Adrenal gland (tissue), 12 donors: ENCODE measurements around the gene GAK. TPM values are rescaled to one million over a fixed set of nuclear protein-coding genes. Genes with fewer than 3 reads are reported as not detected.

Experiments used
- DNase-seq, 7 donors: peaks; one replicate each; pipeline ENCODE4 v3.0.0-alpha.2; 2019 to 2020
- H3K27ac ChIP-seq, 5 donors: fragments of 200-600 bp; sonication (generic) in 4 of 5; 1 replicate in 3 of 5; 2 replicates in 2 of 5; pipeline versions ENCODE4 v1.5.1 to v1.8.0; 2016 to 2020; ENCODE audit warnings: mild to moderate bottlenecking in 1 of 5
- H3K27me3 ChIP-seq: fragments of 200-600 bp; 2 replicates; pipeline ENCODE4 v1.8.0; 2021
- H3K36me3 ChIP-seq, 2 donors: fragments of 200-600 bp; replicated peaks in 1 of 2; 1 replicate in 1 of 2; 2 replicates in 1 of 2; pipeline versions ENCODE4 v1.5.1 to v1.8.0; 2018 to 2022
- H3K4me1 ChIP-seq, 2 donors: fragments of 200-600 bp; replicated peaks in 1 of 2; 1 replicate in 1 of 2; 2 replicates in 1 of 2; pipeline versions ENCODE4 v1.5.1 to v1.8.0; 2018 to 2021
- H3K4me3 ChIP-seq, 4 donors: fragments of 200-600 bp; sonication (generic) in 3 of 4; one replicate each; pipeline ENCODE4 v1.5.1; 2016 to 2018
- H3K9me3 ChIP-seq, 3 donors: fragments of 200-600 bp; sonication (generic) in 1 of 3; replicated peaks in 1 of 3; 1 replicate in 2 of 3; 2 replicates in 1 of 3; pipeline versions ENCODE4 v1.5.1 to v1.8.0; 2016 to 2021
- CTCF ChIP-seq, 6 experiments: fragments of 450-650 bp in 4 of 6; fragments of 200-600 bp in 2 of 6; sonication (generic) in 1 of 6; IDR thresholded peaks; 1 replicate in 5 of 6; 2 replicates in 1 of 6; pipeline versions ENCODE4 v1.5.1 to v1.8.0; 2016 to 2021; ENCODE audit warnings: antibody characterized with exemption in 6 of 6, mild to moderate bottlenecking in 2 of 6, moderate library complexity in 1 of 6
- POLR2A ChIP-seq, 2 donors: fragments of 450-650 bp; IDR thresholded peaks; one replicate each; pipeline ENCODE4 v1.6.1; 2017; ENCODE audit warnings: antibody characterized with exemption in 2 of 2, mild to moderate bottlenecking in 2 of 2, moderate library complexity in 1 of 2
- WGBS, 4 donors: extraction: QIAGEN DNeasy Blood & Tissue Kit in 2 of 4; methylation state at CpG; one replicate each; pipeline versions ENCODE4 v1.1.5 to v1.1.7; 2013 to 2017; 5-methylcytosine and 5-hydroxymethylcytosine counted together
- intact Hi-C, 2 donors: fragments of 100-400 bp; cut with DNase I; formaldehyde crosslinking; loops; one replicate each; pipeline versions ENCODE4 v1.14.1 to v1.15.0; 2022 to 2023
- polyA plus RNA-seq, 3 donors: library from polyadenylated mRNA; stranded (reverse); fragments of 200-250 nt in 2 of 3; fragments of 350-450 nt in 1 of 3; fragmentation: Illumina TruSeq in 1 of 3; extraction: RNeasy Lipid Tissue Mini Kit (QIAGEN cat#74804) in 1 of 3; gene quantifications; one replicate each; pipeline ENCODE4 v1.2.3, GENCODE V29; 2013 to 2014
- total RNA-seq, 9 donors: library from RNA; depleted of rRNA in 4 of 9; stranded (reverse); fragments of >200 nt in 4 of 9; fragments of 120-200 nt in 1 of 9; fragmentation: NEBNext Ultra II Directional in 1 of 9; extraction: Animal tissue kit (Norgen Biotek cat#: 25700) in 1 of 9; gene quantifications; one replicate each; pipeline versions ENCODE4 v1.1.0 to v1.2.4, GENCODE V29; 2013 to 2023
- donor health status: healthy with polysubstance abuse.
- donor health status: Bipolar disorder and iron deficiency.
- donor health status: DM: yes; HTN: yes; CAD: no.
- donor health status: DM: no; HTN: no; CAD: no.
- donor health status: DM: no; HTN: no; CAD: no.
- donor health status: DM: yes; HTN: yes; CAD: no.

Gene GAK
- total and polyA plus RNA-seq, 12 donors, result 39.0 to 381 (median 132) TPM

- intact Hi-C loops, result no loop called here
- WGBS, 4 donors, result 31 to 53% (median 47%) methylated on average over 2 to 18 of the region's 18 CpGs
Measured at GRCh38 chr4:850323-850945, 81.7 kb downstream of the GAK start.

GRCh38 chr4:849478-850175 is 82.5 kb downstream of the GAK start:
- intact Hi-C loops, result no loop called here
- TF ChIP-seq CTCF (IDR thresholded peaks at IDR 0.05) (no peak), POLR2A (IDR thresholded peaks at IDR 0.05) (no peak)
- 87 to 95% (median 92%) methylated on average over 9 to 50 of the region's 50 CpGs for WGBS, 4 donors

More at GRCh38 chr4:850323-850945, 81.7 kb downstream of the GAK start:
- Histone ChIP-seq H3K36me3 (peaks cover 0 to 31% of the 10 kb centered on the region in 2 donors), H3K9me3 (no peaks in the 10 kb centered on the region), H3K27me3 (no peaks in the 10 kb centered on the region), H3K27ac (no peak overlapping the region), H3K4me1 (peaks cover 9 to 14% of the 10 kb centered on the region in 2 donors), H3K4me3 (no peak overlapping the region)
- TF ChIP-seq POLR2A (IDR thresholded peaks at IDR 0.05) (no peak), CTCF (IDR thresholded peaks at IDR 0.05) (no peak)
- DNase-seq, result peak; percentile 52 to 89 (median 77)

GRCh38 chr4:848803-849477 is 83.2 kb downstream of the GAK start:
- peak overlapping the region in 1 of 5 donors; percentile 12 for H3K27ac ChIP-seq
- no peak overlapping the region for H3K4me3 ChIP-seq
- DNase-seq, result no peak
- no peaks in the 10 kb centered on the region for H3K9me3 ChIP-seq
- WGBS, 4 donors, result 78 to 87% (median 81%) methylated on average over 15 to 27 of the region's 27 CpGs
- peaks cover 0 to 29% of the 10 kb centered on the region in 2 donors for H3K36me3 ChIP-seq
- H3K4me1 ChIP-seq, result peaks cover 12 to 19% of the 10 kb centered on the region in 2 donors
- TF ChIP-seq POLR2A (IDR thresholded peaks at IDR 0.05) (no peak), CTCF (IDR thresholded peaks at IDR 0.05) (no peak)
- no peaks in the 10 kb centered on the region for H3K27me3 ChIP-seq
- intact Hi-C loops, result no loop called here

More at GRCh38 chr4:849478-850175, 82.5 kb downstream of the GAK start:
- Histone ChIP-seq H3K4me3 (no peak overlapping the region), H3K27ac (peak overlapping the region in 1 of 5 donors; percentile 12), H3K4me1 (peaks cover 12 to 19% of the 10 kb centered on the region in 2 donors), H3K9me3 (no peaks in the 10 kb centered on the region), H3K36me3 (peaks cover 0 to 29% of the 10 kb centered on the region in 2 donors), H3K27me3 (no peaks in the 10 kb centered on the region)
- DNase-seq, result no peak

GRCh38 chr4:848307-848691 is 83.8 kb downstream of the GAK start:
- H3K36me3 ChIP-seq, result peaks cover 0 to 29% of the 10 kb centered on the region in 2 donors
- intact Hi-C loops, result no loop called here
- TF ChIP-seq CTCF (IDR thresholded peaks at IDR 0.05) (no peak), POLR2A (IDR thresholded peaks at IDR 0.05) (no peak)

More at GRCh38 chr4:848307-848691, 83.8 kb downstream of the GAK start:
- 87 to 99% (median 91%) methylated on average over 13 to 16 of the region's 16 CpGs for WGBS, 4 donors
- no peak overlapping the region for H3K4me3 ChIP-seq
- H3K9me3 ChIP-seq, result no peaks in the 10 kb centered on the region
- H3K27ac ChIP-seq, result no peak overlapping the region
- no peak for DNase-seq
- H3K27me3 ChIP-seq, result no peaks in the 10 kb centered on the region
- H3K4me1 ChIP-seq, result peaks cover 12 to 19% of the 10 kb centered on the region in 2 donors
